Endothelial cell of umbilical vein (primary cell): ENCODE results near the gene HIVEP1.

Experiments
- CTCF ChIP-seq, 2 donors: IDR thresholded peaks; 1 replicate in 1 of 2; 2 replicates in 1 of 2; pipeline ENCODE4 v1.5.1; 2011; ENCODE audit warnings: low read length in 2 of 2, mild to moderate bottlenecking in 2 of 2, moderate library complexity in 2 of 2, control low read depth in 1 of 2, inconsistent platforms in 1 of 2, low read depth in 1 of 2; ENCODE audit not compliant: insufficient read depth in 1 of 2; ENCODE audit errors: extremely low read depth in 1 of 2
- EZH2 ChIP-seq: IDR thresholded peaks from 2 replicates; pipeline ENCODE4 v1.6.1; 2012; ENCODE audit warnings: borderline replicate concordance, low read depth, mild to moderate bottlenecking, moderate library complexity, low read length, inconsistent platforms; ENCODE audit not compliant: severe bottlenecking
- FOS ChIP-seq: IDR thresholded peaks from 2 replicates; pipeline ENCODE4 v1.6.1; 2011; ENCODE audit warnings: mild to moderate bottlenecking, low read length, moderate library complexity, borderline replicate concordance; ENCODE audit not compliant: insufficient read depth
- GATA2 ChIP-seq: IDR thresholded peaks from 2 replicates; pipeline ENCODE4 v1.7.0; 2011; ENCODE audit warnings: low read depth, mild to moderate bottlenecking, moderate library complexity, mixed read lengths, low read length; ENCODE audit not compliant: insufficient read length, insufficient read depth
- JUN ChIP-seq: IDR thresholded peaks from 2 replicates; pipeline ENCODE4 v1.6.1; 2011; ENCODE audit warnings: borderline replicate concordance, low read depth; ENCODE audit not compliant: insufficient read length, insufficient read depth
- MYC ChIP-seq: IDR thresholded peaks from one replicate; pipeline ENCODE4 v1.6.1; 2011; ENCODE audit warnings: mild to moderate bottlenecking, low read depth, low read length
- POLR2A ChIP-seq: IDR thresholded peaks from 2 replicates; pipeline ENCODE4 v1.6.1; 2012; ENCODE audit warnings: low read depth, mild to moderate bottlenecking, control low read depth, low read length
- POLR2AphosphoS5 ChIP-seq: IDR thresholded peaks from 2 replicates; pipeline ENCODE4 v1.6.1; 2012; ENCODE audit warnings: low read depth, mild to moderate bottlenecking, control low read depth, low read length, moderate library complexity; ENCODE audit not compliant: insufficient read depth
- TF ChIP-seq, protein P1 (sequence below): IDR thresholded peaks from 2 replicates; pipeline ENCODE4 v1.6.1; 2011; ENCODE audit not compliant: insufficient read depth, insufficient read length

GRCh38 chr6:12062605-12063004 is 50.5 kb downstream of the HIVEP1 start:
- TF ChIP-seq CTCF (IDR thresholded peaks at IDR 0.05; ENCODE audit: extremely low read depth in 1 of 2, insufficient read depth in 1 of 2, low read depth in 1 of 2, low read length in 2 of 2) (no peak), POLR2A (no peak), FOS (no peak), JUN (no peak), POLR2AphosphoS5 (no peak), MYC (no peak), EZH2 (no peak), GATA2 (no peak)
- TF ChIP-seq, protein P1, sequence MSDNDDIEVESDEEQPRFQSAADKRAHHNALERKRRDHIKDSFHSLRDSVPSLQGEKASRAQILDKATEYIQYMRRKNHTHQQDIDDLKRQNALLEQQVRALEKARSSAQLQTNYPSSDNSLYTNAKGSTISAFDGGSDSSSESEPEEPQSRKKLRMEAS = no peak
